GM12878 (cell line): ENCODE measurements around the gene MAST4. TPM values are rescaled to one million over a fixed set of nuclear protein-coding genes. Genes with fewer than 3 reads are reported as not detected.

Experiments
- ATAC-seq: fragments of 200-7000 bp; cut with Tn5 transposase; 3 replicates; pipeline ENCODE4 v1.9.1; 2020; ENCODE audit warnings: mild to moderate bottlenecking, moderate library complexity
- BruUV-seq: library from RNA; stranded (reverse); fragments of 400-500 nt; replicated peaks from 2 replicates; lab custom pipeline; 2021; lab: Mats Ljungman, UMichigan
- CTCF ChIA-PET: fragments of 300-600 bp; sonication (Branson Sonifier 250); formaldehyde crosslinking; extraction: SDS; loops from one replicate; lab custom pipeline; 2021; ENCODE audit warnings: inconsistent platforms; lab: Yijun Ruan, JAX
- POLR2A ChIA-PET: fragments of 350-600 bp; formaldehyde crosslinking; extraction: SDS; loops from one replicate; lab custom pipeline; 2021; ENCODE audit warnings: inconsistent platforms; lab: Charles Lee
- RAD21 ChIA-PET: fragments of 300-600 bp; sonication (Branson Sonifier 250); formaldehyde crosslinking; loops from one replicate; lab custom pipeline; 2023; ENCODE audit warnings: antibody characterized with exemption; ENCODE audit not compliant: unreplicated experiment; lab: Charles Lee
- SMC1A ChIA-PET: fragments of 300-600 bp; sonication (Branson Sonifier 250); formaldehyde crosslinking; loops from one replicate; lab custom pipeline; 2023; ENCODE audit not compliant: unreplicated experiment, uncharacterized antibody; lab: Charles Lee
- DNase-seq: peaks from one replicate; pipeline ENCODE4 v3.0.0-alpha.2; 2011; ENCODE audit warnings: low read depth, low spot score
- FAIRE-seq: peaks from 3 replicates; lab custom pipeline; 2011; peaks lifted over from hg19 to GRCh38; lab: Jason Lieb, UNC
- H2AFZ ChIP-seq: 2 replicates; pipeline ENCODE4 v1.6.0; 2011; ENCODE audit warnings: low read depth, low read length, control low read depth; ENCODE audit not compliant: control insufficient read depth
- H3K27ac ChIP-seq: 2 replicates; pipeline ENCODE4 v1.5.1; 2011; ENCODE audit warnings: control low read depth; ENCODE audit not compliant: control insufficient read depth, insufficient read depth
- H3K27me3 ChIP-seq, 2 experiments: replicated peaks in 1 of 2; 2 replicates each; pipeline versions ENCODE4 v1.6.0 to v1.6.1; 2011; ENCODE audit warnings: low read length in 1 of 2; ENCODE audit not compliant: control insufficient read depth in 2 of 2, insufficient read depth in 2 of 2
- H3K36me3 ChIP-seq, 2 experiments: 2 replicates each; pipeline ENCODE4 v1.5.1; 2011; ENCODE audit warnings: low read length in 1 of 2; ENCODE audit not compliant: control insufficient read depth in 2 of 2, insufficient read depth in 2 of 2
- H3K4me1 ChIP-seq: 2 replicates; pipeline ENCODE4 v1.6.1; 2011; ENCODE audit warnings: mild to moderate bottlenecking, low read length, moderate library complexity, mixed read lengths; ENCODE audit not compliant: control insufficient read depth, insufficient read depth
- H3K4me2 ChIP-seq: 2 replicates; pipeline ENCODE4 v1.6.0; 2011; ENCODE audit warnings: control low read depth; ENCODE audit not compliant: control insufficient read depth, insufficient read depth
- H3K4me3 ChIP-seq: fragments of 200-600 bp; sonication (generic); 2 replicates; pipeline ENCODE4 v1.5.1; 2016
- H3K79me2 ChIP-seq: 2 replicates; pipeline ENCODE4 v1.6.0; 2011; ENCODE audit warnings: low read length; ENCODE audit not compliant: control insufficient read depth, insufficient read depth
- H3K9ac ChIP-seq: 2 replicates; pipeline ENCODE4 v1.8.0; 2011; ENCODE audit warnings: low read length, control low read depth, mixed read lengths; ENCODE audit not compliant: control insufficient read depth, insufficient read depth
- H3K9me3 ChIP-seq: replicated peaks from 3 replicates; pipeline ENCODE4 v1.5.1; 2011; ENCODE audit warnings: mild to moderate bottlenecking, low read length; ENCODE audit not compliant: control insufficient read depth, insufficient read depth
- H4K20me1 ChIP-seq: 2 replicates; pipeline ENCODE4 v1.6.0; 2011; ENCODE audit not compliant: control insufficient read depth, insufficient read depth
- ATF3 ChIP-seq: IDR thresholded peaks from 2 replicates; pipeline ENCODE4 v1.6.1; 2011; ENCODE audit warnings: low read depth, mild to moderate bottlenecking, low read length, moderate library complexity, borderline replicate concordance; ENCODE audit errors: extremely low read depth
- CBX5 ChIP-seq: sonication (generic); IDR thresholded peaks from 2 replicates; pipeline ENCODE4 v1.6.1; 2016; ENCODE audit warnings: low read depth, moderate library complexity, mild to moderate bottlenecking, inconsistent platforms
- CHD1 ChIP-seq: IDR thresholded peaks from 2 replicates; pipeline ENCODE4 v1.6.1; 2012; ENCODE audit warnings: low read depth, low read length, improper control_type of control experiment
- CHD2 ChIP-seq: IDR thresholded peaks from 2 replicates; pipeline ENCODE4 v1.6.1; 2011; ENCODE audit warnings: low read depth, low read length, improper control_type of control experiment, borderline replicate concordance
- CREM ChIP-seq: IDR thresholded peaks from 2 replicates; pipeline ENCODE4 v1.6.1; 2014; ENCODE audit warnings: antibody characterized with exemption, low read depth
- DPF2 ChIP-seq: fragments of 450-650 bp; IDR thresholded peaks from 2 replicates; pipeline ENCODE4 v1.6.1; 2017; ENCODE audit warnings: mild to moderate bottlenecking
- FOXK2 ChIP-seq: fragments of 450-650 bp; IDR thresholded peaks from 2 replicates; pipeline ENCODE4 v1.6.1; 2017; ENCODE audit warnings: mild to moderate bottlenecking, moderate library complexity
- HDGF ChIP-seq: fragments of 450-650 bp; IDR thresholded peaks from 2 replicates; pipeline ENCODE4 v1.6.1; 2016; ENCODE audit warnings: antibody characterized with exemption
- NR2C2 ChIP-seq: IDR thresholded peaks from 2 replicates; pipeline ENCODE4 v1.6.1; 2011; ENCODE audit warnings: borderline replicate concordance, low read depth; ENCODE audit not compliant: control insufficient read depth, insufficient read length
- RAD21 ChIP-seq: IDR thresholded peaks from 2 replicates; pipeline ENCODE4 v1.6.1; 2011; ENCODE audit warnings: mild to moderate bottlenecking, low read depth, low read length, moderate library complexity; ENCODE audit not compliant: insufficient read depth
- SREBF1 ChIP-seq: IDR thresholded peaks from 2 replicates; pipeline ENCODE4 v1.6.1; 2012; ENCODE audit warnings: mild to moderate bottlenecking, low read length
- SRF ChIP-seq, 2 experiments: IDR thresholded peaks; 2 replicates each; pipeline ENCODE4 v1.6.1; 2011; ENCODE audit warnings: low read depth in 2 of 2, low read length in 2 of 2, mild to moderate bottlenecking in 1 of 2, moderate library complexity in 1 of 2
- STAT3 ChIP-seq: IDR thresholded peaks from 2 replicates; pipeline ENCODE4 v1.6.1; 2011; ENCODE audit warnings: low read depth, low read length, improper control_type of control experiment
- ZSCAN29 ChIP-seq: fragments of 450-650 bp; IDR thresholded peaks from 2 replicates; pipeline ENCODE4 v1.6.1; 2017; ENCODE audit warnings: mild to moderate bottlenecking, moderate library complexity
- WGBS: methylation state at CpG from one replicate; pipeline ENCODE4 v1.1.6; 2016; ENCODE audit warnings: low lambda C conversion rate; ENCODE audit not compliant: insufficient replicate concordance, insufficient coverage; ENCODE audit errors: missing lambda C conversion rate; 5-methylcytosine and 5-hydroxymethylcytosine counted together
- in situ Hi-C: fragments of 300-500 bp; cut with MboI; formaldehyde crosslinking; loops from 9 replicates; pipeline ENCODE4 v1.14.3; 2018; ENCODE audit warnings: mixed read lengths
- intact Hi-C: fragments of 100-400 bp; cut with micrococcal nuclease; formaldehyde crosslinking; loops from one replicate; pipeline ENCODE4 v1.14.2; 2022; ENCODE audit not compliant: unreplicated experiment
- polyA plus RNA-seq, 11 experiments: library from polyadenylated mRNA; depleted of rRNA in 4 of 11; unstranded in 6 of 11; stranded (reverse) in 5 of 11; fragments of >200 nt; fragmentation: Nextera tagmentation in 4 of 11; fragmentation: Illumina TruSeq in 1 of 11; extraction: Ambion mirVana in 4 of 11; extraction: Trizol in 1 of 11; gene quantifications; 1 replicate in 1 of 11; 2 replicates in 10 of 11; pipeline versions ENCODE4 v1.2.1 to v1.2.3, GENCODE V29; 2011 to 2016; ENCODE audit warnings: inconsistent platforms in 2 of 11, missing spikeins in 2 of 11, low read depth in 1 of 11
- total RNA-seq, 4 experiments: library from RNA; depleted of rRNA in 3 of 4; stranded (reverse); fragments of >200 nt in 3 of 4; fragmentation: Illumina TruSeq in 1 of 4; extraction: Trizol in 1 of 4; gene quantifications; 2 replicates each; pipeline versions ENCODE4 v1.2.1 to v1.2.3, GENCODE V29; 2013 to 2021
- TF ChIP-seq, protein P1 (sequence below): fragments of 450-650 bp; IDR thresholded peaks from 2 replicates; pipeline ENCODE4 v1.6.1; 2017; ENCODE audit warnings: mild to moderate bottlenecking, low read depth, inconsistent platforms; ENCODE audit not compliant: poor library complexity, severe bottlenecking

The MAST4 gene
- total and polyA plus RNA-seq, 10 of the 15 experiments (the other 5 are each of a cell fraction or from before 2014, with no cell fraction given), result 0.02 to 1.6 (median 0.29) TPM; not detected in 1

- no peak for TF ChIP-seq CBX5
- TF ChIP-seq ATF3, result no peak
- TF ChIP-seq SREBF1, result no peak
- no peak for TF ChIP-seq SRF (IDR thresholded peaks at IDR 0.05; ENCODE audit: low read depth in 2 of 2, low read length in 2 of 2)
- no peak for TF ChIP-seq STAT3
- TF ChIP-seq FOXK2, result no peak
- no peak for TF ChIP-seq ZSCAN29
- TF ChIP-seq HDGF, result no peak
- TF ChIP-seq NR2C2, result no peak
- no peak for TF ChIP-seq RAD21
- no peak for TF ChIP-seq CHD1
- no peak for TF ChIP-seq CHD2
- TF ChIP-seq, protein P1, sequence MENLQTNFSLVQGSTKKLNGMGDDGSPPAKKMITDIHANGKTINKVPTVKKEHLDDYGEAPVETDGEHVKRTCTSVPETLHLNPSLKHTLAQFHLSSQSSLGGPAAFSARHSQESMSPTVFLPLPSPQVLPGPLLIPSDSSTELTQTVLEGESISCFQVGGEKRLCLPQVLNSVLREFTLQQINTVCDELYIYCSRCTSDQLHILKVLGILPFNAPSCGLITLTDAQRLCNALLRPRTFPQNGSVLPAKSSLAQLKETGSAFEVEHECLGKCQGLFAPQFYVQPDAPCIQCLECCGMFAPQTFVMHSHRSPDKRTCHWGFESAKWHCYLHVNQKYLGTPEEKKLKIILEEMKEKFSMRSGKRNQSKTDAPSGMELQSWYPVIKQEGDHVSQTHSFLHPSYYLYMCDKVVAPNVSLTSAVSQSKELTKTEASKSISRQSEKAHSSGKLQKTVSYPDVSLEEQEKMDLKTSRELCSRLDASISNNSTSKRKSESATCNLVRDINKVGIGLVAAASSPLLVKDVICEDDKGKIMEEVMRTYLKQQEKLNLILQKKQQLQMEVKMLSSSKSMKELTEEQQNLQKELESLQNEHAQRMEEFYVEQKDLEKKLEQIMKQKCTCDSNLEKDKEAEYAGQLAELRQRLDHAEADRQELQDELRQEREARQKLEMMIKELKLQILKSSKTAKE, result no peak
- TF ChIP-seq DPF2, result no peak
- TF ChIP-seq CREM, result no peak
- intact Hi-C loops, result loop anchor here (10.0 kb wide), 1 partner anchor 168 kb away; no protein-coding TSS in a partner anchor
- ATAC-seq, result no peak
Observed at GRCh38 chr5:66987126-66987525, 390.9 kb downstream of the MAST4 start.

More at GRCh38 chr5:66987126-66987525, 390.9 kb downstream of the MAST4 start:
- Histone ChIP-seq H3K9ac (no peak overlapping the region), H3K79me2 (no peaks in the 10 kb centered on the region), H3K27ac (no peak overlapping the region), H3K9me3 (no peaks in the 10 kb centered on the region), H3K4me3 (no peak overlapping the region), H3K27me3 (no peaks in the 10 kb centered on the region), H4K20me1 (no peaks in the 10 kb centered on the region), H3K36me3 (no peaks in the 10 kb centered on the region), H3K4me1 (no peaks in the 10 kb centered on the region), H2AFZ (no peak overlapping the region), H3K4me2 (no peak overlapping the region)
- DNase-seq, result no peak
- CTCF ChIA-PET, result interaction anchor here (0.6 to 2.2 kb wide), 5 partner anchors 9 to 1242 kb away, joined by 3 to 6 read pairs (median 4); no protein-coding TSS in a partner anchor
- in situ Hi-C loops, result no loop called here
- SMC1A ChIA-PET, result no interaction called here
- BruUV-seq, result no TSS peak
- POLR2A ChIA-PET, result interaction anchor here (0.5 kb wide), 1 partner anchor 46 kb away, joined by 5 read pairs; no protein-coding TSS in a partner anchor
- RAD21 ChIA-PET, result interaction anchor here (0.6 kb wide), 1 partner anchor 223 kb away, joined by 3 read pairs; no protein-coding TSS in a partner anchor
- 5% methylated on average over 2 of the region's 2 CpGs for WGBS
- no peak for FAIRE-seq
